Mucosa of descending colon (tissue), 3 donors: ENCODE measurements around the gene TMTC1. TPM values are rescaled to one million over a fixed set of nuclear protein-coding genes. Genes with fewer than 3 reads are reported as not detected.
A peak's percentile ranks its signal among the peaks of the same experiment; 100 is the strongest.

Experiments used
- ATAC-seq: fragments of 200-7000 bp; cut with Tn5 transposase; one replicate; pipeline ENCODE4 v1.9.1; 2020; ENCODE audit warnings: mild to moderate bottlenecking, moderate library complexity
- DNase-seq, 3 donors: peaks; one replicate each; pipeline ENCODE4 v3.0.0-alpha.2; 2020
- H3K36me3 ChIP-seq: fragments of 200-600 bp; one replicate; pipeline ENCODE4 v1.8.0; 2021; ENCODE audit warnings: low read depth, mild to moderate bottlenecking
- H3K4me1 ChIP-seq: fragments of 200-600 bp; one replicate; pipeline ENCODE4 v1.8.0; 2021; ENCODE audit warnings: low read depth, mild to moderate bottlenecking
- H3K4me3 ChIP-seq: fragments of 200-600 bp; one replicate; pipeline ENCODE4 v1.8.0; 2021; ENCODE audit warnings: mild to moderate bottlenecking
- H3K9me3 ChIP-seq: fragments of 200-600 bp; one replicate; pipeline ENCODE4 v1.8.0; 2021; ENCODE audit warnings: mild to moderate bottlenecking
- intact Hi-C, 2 donors: fragments of 100-400 bp; cut with DNase I in 1 of 2; cut with micrococcal nuclease in 1 of 2; formaldehyde crosslinking; loops; one replicate each; pipeline versions ENCODE4 v1.11.0 to v1.11.1; 2022; cut with DNase I, micrococcal nuclease
- total RNA-seq, 3 donors: library from RNA; stranded (reverse); fragmentation: NEBNext Ultra II Directional in 2 of 3; extraction: Animal tissue kit (Norgen Biotek cat#: 25700) in 2 of 3; gene quantifications; one replicate each; pipeline versions ENCODE4 v1.2.1 to v1.2.4, GENCODE V29; 2021 to 2023
- TF ChIP-seq, protein P1 (sequence below): fragments of 200-600 bp; IDR thresholded peaks from one replicate; pipeline ENCODE4 v1.8.0; 2022; ENCODE audit warnings: antibody characterized with exemption, mild to moderate bottlenecking
- donor health status: DM: no; HTN: no; CAD: no; lungs with moderate emphysema.
- donor health status: DM: no; HTN: no; CAD: no.
- donor health status: DM: no; HTN: yes; CAD: no.

TMTC1 gene
- total RNA-seq, 3 donors from 2014 or later, result 2.5 to 49.1 (median 10.5) TPM

DNA sequence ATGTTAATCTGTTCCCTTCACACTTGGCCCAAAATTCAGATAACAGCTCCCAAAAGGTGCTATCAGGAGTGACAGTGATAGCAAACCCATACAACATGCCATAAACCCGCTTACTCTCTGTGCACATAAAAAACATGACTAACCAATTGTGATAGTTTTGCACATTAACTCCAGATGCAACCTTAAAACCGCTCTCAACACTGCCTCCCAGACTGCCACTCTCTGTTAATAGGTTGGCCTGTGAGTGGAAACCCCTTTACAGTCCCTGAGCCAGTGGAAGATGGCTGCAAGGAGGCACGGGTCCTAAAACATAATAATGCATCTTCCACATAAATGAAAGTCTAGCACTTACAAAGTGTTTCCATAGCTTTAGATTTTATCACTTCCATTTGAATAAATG lies 12.0 kb upstream of the TMTC1 start:
- ATAC-seq (no peak), DNase-seq (no peak)
- no peak overlapping the region for H3K4me3 ChIP-seq
- no peaks in the 10 kb centered on the region for H3K36me3 ChIP-seq
- intact Hi-C loops, result no loop called here
- peaks cover 31% of the 10 kb centered on the region for H3K9me3 ChIP-seq
- H3K4me1 ChIP-seq, result no peaks in the 10 kb centered on the region
- TF ChIP-seq, protein P1, sequence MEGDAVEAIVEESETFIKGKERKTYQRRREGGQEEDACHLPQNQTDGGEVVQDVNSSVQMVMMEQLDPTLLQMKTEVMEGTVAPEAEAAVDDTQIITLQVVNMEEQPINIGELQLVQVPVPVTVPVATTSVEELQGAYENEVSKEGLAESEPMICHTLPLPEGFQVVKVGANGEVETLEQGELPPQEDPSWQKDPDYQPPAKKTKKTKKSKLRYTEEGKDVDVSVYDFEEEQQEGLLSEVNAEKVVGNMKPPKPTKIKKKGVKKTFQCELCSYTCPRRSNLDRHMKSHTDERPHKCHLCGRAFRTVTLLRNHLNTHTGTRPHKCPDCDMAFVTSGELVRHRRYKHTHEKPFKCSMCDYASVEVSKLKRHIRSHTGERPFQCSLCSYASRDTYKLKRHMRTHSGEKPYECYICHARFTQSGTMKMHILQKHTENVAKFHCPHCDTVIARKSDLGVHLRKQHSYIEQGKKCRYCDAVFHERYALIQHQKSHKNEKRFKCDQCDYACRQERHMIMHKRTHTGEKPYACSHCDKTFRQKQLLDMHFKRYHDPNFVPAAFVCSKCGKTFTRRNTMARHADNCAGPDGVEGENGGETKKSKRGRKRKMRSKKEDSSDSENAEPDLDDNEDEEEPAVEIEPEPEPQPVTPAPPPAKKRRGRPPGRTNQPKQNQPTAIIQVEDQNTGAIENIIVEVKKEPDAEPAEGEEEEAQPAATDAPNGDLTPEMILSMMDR, result no peak

DNA sequence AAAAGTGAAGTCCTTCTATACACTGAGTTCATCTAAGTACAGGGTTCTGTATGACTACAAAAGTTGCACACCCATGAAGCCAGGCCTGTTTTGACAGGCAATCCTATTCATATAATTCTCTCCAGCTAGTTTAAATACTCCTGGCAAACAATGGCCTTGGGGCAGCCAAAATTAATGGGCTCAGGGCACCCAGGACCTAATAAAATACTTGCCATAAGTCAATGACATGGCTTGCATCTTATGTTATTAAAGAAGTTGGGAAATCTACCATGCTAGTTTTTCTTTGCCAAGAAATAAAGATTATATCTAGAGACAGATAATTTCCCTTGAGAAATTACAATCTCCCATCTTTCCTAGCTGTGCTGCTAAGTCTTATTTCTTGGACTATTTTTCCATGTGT lies 11.1 kb upstream of the TMTC1 start:
- peaks cover 32% of the 10 kb centered on the region for H3K9me3 ChIP-seq
- TF ChIP-seq, protein P1, result no peak
- intact Hi-C loops, result no loop called here
- ATAC-seq (no peak), DNase-seq (no peak)
- no peaks in the 10 kb centered on the region for H3K36me3 ChIP-seq
- H3K4me1 ChIP-seq, result no peaks in the 10 kb centered on the region
- no peak overlapping the region for H3K4me3 ChIP-seq

DNA sequence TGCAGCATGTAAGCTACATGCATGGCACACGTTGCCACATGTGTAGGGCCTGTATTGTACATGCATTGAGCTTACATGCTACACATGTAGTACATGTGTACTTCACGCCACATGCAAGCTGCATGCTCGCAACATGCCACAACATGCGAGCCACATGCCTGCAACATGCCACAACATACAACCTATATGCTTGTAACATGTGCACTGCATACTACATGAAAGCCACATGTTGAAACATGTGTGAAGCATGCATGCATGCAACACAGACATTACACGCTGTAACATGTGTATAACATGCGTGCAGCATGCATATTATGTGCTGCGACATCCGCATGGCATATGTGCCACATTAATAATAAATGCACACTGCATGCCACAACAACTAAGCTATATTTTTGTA lies 9.1 kb upstream of the TMTC1 start:
- Histone ChIP-seq H3K4me3 (no peak overlapping the region), H3K9me3 (peaks cover 32% of the 10 kb centered on the region), H3K4me1 (no peaks in the 10 kb centered on the region), H3K36me3 (no peaks in the 10 kb centered on the region)
- TF ChIP-seq, protein P1, result no peak
- intact Hi-C loops, result no loop called here
- ATAC-seq (no peak), DNase-seq (no peak)

DNA sequence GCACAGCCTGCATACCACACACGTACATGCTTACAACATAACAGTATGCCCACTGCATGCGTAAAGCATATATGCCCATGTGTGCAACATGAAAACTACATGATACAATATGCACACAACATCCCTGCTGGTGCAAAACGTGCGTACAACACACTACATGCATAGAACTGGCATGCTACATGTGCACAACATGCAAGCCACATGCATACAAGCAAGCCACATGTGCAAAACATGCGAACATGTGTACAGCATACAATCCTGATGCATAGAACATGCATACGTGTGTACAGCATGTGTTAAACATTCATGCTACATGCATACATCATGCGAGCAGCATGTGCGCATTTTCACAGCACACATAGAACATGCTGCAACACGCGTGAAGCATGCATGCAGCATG lies 8.4 kb upstream of the TMTC1 start:
- Histone ChIP-seq H3K4me3 (no peak overlapping the region), H3K4me1 (no peaks in the 10 kb centered on the region), H3K36me3 (no peaks in the 10 kb centered on the region), H3K9me3 (peaks cover 32% of the 10 kb centered on the region)
- DNase-seq (no peak), ATAC-seq (no peak)
- TF ChIP-seq, protein P1, result no peak
- intact Hi-C loops, result no loop called here

DNA sequence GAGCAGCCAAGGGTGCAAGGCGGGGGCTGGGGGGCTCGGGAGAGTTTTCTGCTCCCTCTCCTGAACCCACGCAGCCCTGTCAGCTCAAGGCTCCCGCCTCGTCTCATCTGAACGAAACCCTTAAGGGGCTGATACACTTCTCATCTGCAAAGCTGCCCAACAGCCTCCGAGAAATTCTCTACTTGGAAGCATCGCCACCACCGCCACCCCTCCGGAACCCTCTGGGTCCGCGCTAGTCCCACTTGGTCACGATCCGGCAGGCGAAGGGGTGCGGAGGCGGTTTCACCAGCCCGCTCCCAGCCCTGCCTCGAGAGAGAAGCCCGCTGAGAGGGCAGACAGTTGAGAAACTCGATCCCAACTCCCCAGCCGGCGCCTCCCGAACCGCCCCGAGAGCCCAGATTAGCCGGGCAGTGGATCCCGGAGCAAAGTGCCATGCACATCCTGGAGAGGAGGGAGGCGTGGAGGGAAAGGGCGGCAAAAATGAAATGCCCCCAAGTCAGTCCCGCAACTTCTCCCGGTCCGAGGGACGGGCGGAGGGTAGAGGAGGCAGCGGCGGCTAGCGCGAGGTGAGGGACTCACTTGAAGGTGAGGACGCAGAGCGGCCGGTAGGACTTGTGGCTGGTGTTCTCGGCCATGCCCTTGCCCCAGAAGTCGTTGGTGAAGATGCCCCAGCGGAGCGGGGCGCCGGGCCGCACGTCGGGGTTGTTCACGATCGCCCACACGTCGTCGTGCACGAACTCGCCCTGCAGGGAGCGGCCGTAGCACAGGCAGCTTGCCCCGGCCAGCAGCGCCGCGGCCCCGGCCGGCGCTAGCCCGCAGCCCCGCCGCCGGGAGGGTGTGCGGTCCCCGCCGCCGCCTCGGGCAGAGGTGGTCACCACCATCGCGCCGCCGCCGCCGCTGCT lies 620 bp downstream of the TMTC1 start:
- TF ChIP-seq, protein P1, result no peak
- intact Hi-C loops, result no loop called here
- ATAC-seq, result peak; percentile 47
- no peaks in the 10 kb centered on the region for H3K36me3 ChIP-seq
- peak overlapping the region; percentile 13 for H3K4me3 ChIP-seq
- peak; percentile 6 to 54 (median 31) for DNase-seq
- no peaks in the 10 kb centered on the region for H3K4me1 ChIP-seq
- no peaks in the 10 kb centered on the region for H3K9me3 ChIP-seq
